Endothelial cell of umbilical vein (primary cell): ENCODE measurements around the gene LARGE1. TPM values are rescaled to one million over a fixed set of nuclear protein-coding genes. Genes with fewer than 3 reads are reported as not detected.

ENCODE experiments used
- BruUV-seq: library from RNA; stranded (reverse); fragments of 400-500 nt; replicated peaks from 2 replicates; lab custom pipeline; 2021; lab: Mats Ljungman, UMichigan
- CTCF ChIA-PET: fragments of 300-600, 350-600 bp; sonication (Branson Sonifier 250); formaldehyde crosslinking; loops from one replicate; lab custom pipeline; 2021; ENCODE audit warnings: antibody characterized with exemption, inconsistent platforms; lab: Charles Lee
- POLR2A ChIA-PET: fragments of 300-600, 350-600 bp; sonication (Branson Sonifier 250); formaldehyde crosslinking; loops from one replicate; lab custom pipeline; 2021; ENCODE audit warnings: antibody characterized with exemption, inconsistent platforms; lab: Charles Lee
- DNase-seq: peaks from one replicate; pipeline ENCODE4 v3.0.0-alpha.2; 2011; ENCODE audit warnings: low read depth, low spot score
- FAIRE-seq: peaks from 2 replicates; lab custom pipeline; 2011; peaks lifted over from hg19 to GRCh38; lab: Jason Lieb, UNC
- H2AFZ ChIP-seq: 2 replicates; pipeline ENCODE4 v1.6.0; 2012; ENCODE audit warnings: low read depth, low read length, control low read depth, inconsistent platforms
- H3K27ac ChIP-seq: 2 replicates; pipeline ENCODE4 v1.5.1; 2011; ENCODE audit warnings: low read depth, mild to moderate bottlenecking, control low read depth, low read length, moderate library complexity; ENCODE audit not compliant: insufficient read depth
- H3K27me3 ChIP-seq, 2 experiments: 2 replicates each; pipeline versions ENCODE4 v1.6.0 to v1.6.1; 2011; ENCODE audit warnings: low read length in 2 of 2, mixed read lengths in 1 of 2; ENCODE audit not compliant: control insufficient read depth in 2 of 2, insufficient read depth in 2 of 2
- H3K36me3 ChIP-seq, 2 experiments: 2 replicates in 1 of 2; 3 replicates in 1 of 2; pipeline ENCODE4 v1.5.1; 2011; ENCODE audit warnings: low read length in 2 of 2, mild to moderate bottlenecking in 1 of 2, moderate library complexity in 1 of 2; ENCODE audit not compliant: control insufficient read depth in 2 of 2, insufficient read depth in 2 of 2; ENCODE audit errors: extremely low read depth in 1 of 2
- H3K4me1 ChIP-seq: 3 replicates; pipeline ENCODE4 v1.5.1; 2011; ENCODE audit warnings: mild to moderate bottlenecking, low read length; ENCODE audit not compliant: control insufficient read depth, insufficient read depth; ENCODE audit errors: extremely low read depth
- H3K4me2 ChIP-seq: 2 replicates; pipeline ENCODE4 v1.6.1; 2011; ENCODE audit warnings: low read length, control low read depth, mixed read lengths; ENCODE audit not compliant: insufficient read depth
- H3K4me3 ChIP-seq, 3 experiments: fragments of 200-600 bp in 1 of 3; sonication (generic), shearing (Covaris generic) in 1 of 3; replicated peaks in 1 of 3; 2 replicates each; pipeline ENCODE4 v1.5.1; 2011 to 2016; ENCODE audit warnings: control low read depth in 3 of 3, low read length in 3 of 3, mild to moderate bottlenecking in 2 of 3, inconsistent platforms in 1 of 3, low read depth in 1 of 3, moderate library complexity in 1 of 3; ENCODE audit not compliant: insufficient read depth in 1 of 3
- H3K79me2 ChIP-seq: 2 replicates; pipeline ENCODE4 v1.6.0; 2012; ENCODE audit warnings: low read length, inconsistent platforms; ENCODE audit not compliant: control insufficient read depth, insufficient read depth
- H3K9ac ChIP-seq: replicated peaks from 2 replicates; pipeline ENCODE3; 2011; ENCODE audit warnings: low read length, control low read depth; ENCODE audit not compliant: insufficient read depth; ENCODE audit errors: extremely low read depth
- H3K9me1 ChIP-seq: replicated peaks from 3 replicates; pipeline ENCODE4 v1.6.0; 2011; ENCODE audit warnings: mild to moderate bottlenecking, low read length; ENCODE audit not compliant: control insufficient read depth, insufficient read depth; ENCODE audit errors: extremely low read depth
- H3K9me3 ChIP-seq: replicated peaks from 2 replicates; pipeline ENCODE4 v1.5.1; 2012; ENCODE audit warnings: low read length, inconsistent platforms; ENCODE audit not compliant: control insufficient read depth, insufficient read depth
- H4K20me1 ChIP-seq: replicated peaks from 2 replicates; pipeline ENCODE3; 2011; ENCODE audit warnings: mild to moderate bottlenecking, low read length; ENCODE audit not compliant: control insufficient read depth, insufficient read depth; ENCODE audit errors: extremely low read depth
- CTCF ChIP-seq, 2 donors: IDR thresholded peaks; 1 replicate in 1 of 2; 2 replicates in 1 of 2; pipeline ENCODE4 v1.5.1; 2011; ENCODE audit warnings: low read length in 2 of 2, mild to moderate bottlenecking in 2 of 2, moderate library complexity in 2 of 2, control low read depth in 1 of 2, inconsistent platforms in 1 of 2, low read depth in 1 of 2; ENCODE audit not compliant: insufficient read depth in 1 of 2; ENCODE audit errors: extremely low read depth in 1 of 2
- EZH2 ChIP-seq: IDR thresholded peaks from 2 replicates; pipeline ENCODE4 v1.6.1; 2012; ENCODE audit warnings: borderline replicate concordance, low read depth, mild to moderate bottlenecking, moderate library complexity, low read length, inconsistent platforms; ENCODE audit not compliant: severe bottlenecking
- FOS ChIP-seq: IDR thresholded peaks from 2 replicates; pipeline ENCODE4 v1.6.1; 2011; ENCODE audit warnings: mild to moderate bottlenecking, low read length, moderate library complexity, borderline replicate concordance; ENCODE audit not compliant: insufficient read depth
- GATA2 ChIP-seq: IDR thresholded peaks from 2 replicates; pipeline ENCODE4 v1.7.0; 2011; ENCODE audit warnings: low read depth, mild to moderate bottlenecking, moderate library complexity, mixed read lengths, low read length; ENCODE audit not compliant: insufficient read length, insufficient read depth
- JUN ChIP-seq: IDR thresholded peaks from 2 replicates; pipeline ENCODE4 v1.6.1; 2011; ENCODE audit warnings: borderline replicate concordance, low read depth; ENCODE audit not compliant: insufficient read length, insufficient read depth
- MYC ChIP-seq: IDR thresholded peaks from one replicate; pipeline ENCODE4 v1.6.1; 2011; ENCODE audit warnings: mild to moderate bottlenecking, low read depth, low read length
- POLR2A ChIP-seq: IDR thresholded peaks from 2 replicates; pipeline ENCODE4 v1.6.1; 2012; ENCODE audit warnings: low read depth, mild to moderate bottlenecking, control low read depth, low read length
- POLR2AphosphoS5 ChIP-seq: IDR thresholded peaks from 2 replicates; pipeline ENCODE4 v1.6.1; 2012; ENCODE audit warnings: low read depth, mild to moderate bottlenecking, control low read depth, low read length, moderate library complexity; ENCODE audit not compliant: insufficient read depth
- dilution Hi-C: fragments of 300-500 bp; cut with MboI; formaldehyde crosslinking; loops from one replicate; pipeline ENCODE4 v1.15.0; 2019; ENCODE audit warnings: low sequenced_read_pairs; ENCODE audit not compliant: extremely low pct_ligation_motif_present
- intact Hi-C: fragments of 100-400 bp; cut with micrococcal nuclease; formaldehyde crosslinking; loops from one replicate; pipeline ENCODE4 v1.10.0; 2022
- polyA plus RNA-seq, 4 experiments: library from polyadenylated mRNA; depleted of rRNA in 3 of 4; stranded (reverse) in 3 of 4; unstranded in 1 of 4; fragments of >200 nt; gene quantifications; 2 replicates each; pipeline versions ENCODE4 v1.2.1 to v1.2.3, GENCODE V29; 2011 to 2012; ENCODE audit warnings: missing spikeins in 1 of 4
- total RNA-seq: library from RNA; stranded (reverse); gene quantifications from 2 replicates; pipeline ENCODE4 v1.2.3, GENCODE V29; 2021
- TF ChIP-seq, protein P1 (sequence below): IDR thresholded peaks from 2 replicates; pipeline ENCODE4 v1.6.1; 2011; ENCODE audit not compliant: insufficient read depth, insufficient read length

LARGE1 gene
- total and polyA plus RNA-seq, 2 donors (not counting 3 experiments of a cell fraction or from before 2014, with no cell fraction given): 0.95 to 4.4 TPM

- H3K9ac ChIP-seq: no peak overlapping the region
- H3K79me2 ChIP-seq: no peaks in the 10 kb centered on the region
- H2AFZ ChIP-seq: no peak overlapping the region
- no peaks in the 10 kb centered on the region for H3K4me1 ChIP-seq
- dilution Hi-C loops: no loop called here
- no peaks in the 10 kb centered on the region for H3K9me1 ChIP-seq
- H4K20me1 ChIP-seq: no peaks in the 10 kb centered on the region
- no peak for DNase-seq
- intact Hi-C loops: no loop called here
- H3K4me2 ChIP-seq: no peak overlapping the region
- BruUV-seq: no TSS peak
- no peak overlapping the region for H3K27ac ChIP-seq
- POLR2A ChIA-PET: no interaction called here
- H3K4me3 ChIP-seq: no peak overlapping the region
- H3K27me3 ChIP-seq: no peaks in the 10 kb centered on the region
- TF ChIP-seq CTCF (IDR thresholded peaks at IDR 0.05; ENCODE audit: extremely low read depth in 1 of 2, insufficient read depth in 1 of 2, low read depth in 1 of 2, low read length in 2 of 2) (no peak), POLR2A (no peak), FOS (no peak), JUN (no peak), GATA2 (no peak)
- TF ChIP-seq, protein P1, sequence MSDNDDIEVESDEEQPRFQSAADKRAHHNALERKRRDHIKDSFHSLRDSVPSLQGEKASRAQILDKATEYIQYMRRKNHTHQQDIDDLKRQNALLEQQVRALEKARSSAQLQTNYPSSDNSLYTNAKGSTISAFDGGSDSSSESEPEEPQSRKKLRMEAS: no peak
- no peaks in the 10 kb centered on the region for H3K9me3 ChIP-seq
- FAIRE-seq: no peak
- CTCF ChIA-PET: no interaction called here
- H3K36me3 ChIP-seq: no peaks in the 10 kb centered on the region
Measured at GRCh38 chr22:33850724-33851123, 69.6 kb downstream of the LARGE1 start.

GRCh38 chr22:33850193-33850592, 70.1 kb downstream of the LARGE1 start:
- Histone ChIP-seq H3K27me3 (no peaks in the 10 kb centered on the region), H3K4me3 (no peak overlapping the region), H3K4me2 (no peak overlapping the region), H3K9ac (no peak overlapping the region), H4K20me1 (no peaks in the 10 kb centered on the region), H3K9me1 (no peaks in the 10 kb centered on the region), H3K36me3 (no peaks in the 10 kb centered on the region), H3K79me2 (no peaks in the 10 kb centered on the region), H3K27ac (no peak overlapping the region), H3K9me3 (no peaks in the 10 kb centered on the region), H2AFZ (no peak overlapping the region), H3K4me1 (no peaks in the 10 kb centered on the region)
- POLR2A ChIA-PET: no interaction called here
- intact Hi-C loops (no loop called here), dilution Hi-C loops (no loop called here)
- FAIRE-seq: no peak
- CTCF ChIA-PET: no interaction called here
- DNase-seq: no peak
- BruUV-seq: no TSS peak
- TF ChIP-seq FOS (no peak), JUN (no peak), EZH2 (no peak), GATA2 (no peak), MYC (no peak), POLR2AphosphoS5 (no peak), POLR2A (no peak)
- TF ChIP-seq, protein P1: no peak
